H7 (cell line): Measurements from ENCODE around the gene ADGRV1. TPM values are rescaled to one million over a fixed set of nuclear protein-coding genes. Genes with fewer than 3 reads are reported as not detected.
A peak's percentile ranks its signal among the peaks of the same experiment; 100 is the strongest.
"Not testable (repeated sequence)": the region's sequence is repeated elsewhere in the genome, so short reads cannot be mapped to it uniquely, and the experiment has no call there.

Experiments
- DNase-seq: peaks from one replicate; pipeline ENCODE4 v3.0.0; 2012
- H3K27me3 ChIP-seq: 2 replicates; pipeline ENCODE4 v1.6.0; 2011; ENCODE audit warnings: mild to moderate bottlenecking, low read length; ENCODE audit not compliant: control insufficient read depth, insufficient read depth
- H3K36me3 ChIP-seq: replicated peaks from 2 replicates; pipeline ENCODE4 v1.5.1; 2011; ENCODE audit warnings: low read length; ENCODE audit not compliant: control insufficient read depth, insufficient read depth
- H3K4me3 ChIP-seq: 2 replicates; pipeline ENCODE4 v1.5.1; 2011; ENCODE audit warnings: low read depth, mild to moderate bottlenecking, control low read depth, low read length, moderate library complexity; ENCODE audit not compliant: insufficient read depth
- total RNA-seq: library from RNA; depleted of rRNA; stranded (reverse); fragments of >200 nt; shearing (Covaris generic); gene quantifications from 2 replicates; pipeline ENCODE4 v1.2.3, GENCODE V29; 2014

Gene ADGRV1
- total RNA-seq, 1 experiment from 2014 or later: 28.8 TPM

DNA sequence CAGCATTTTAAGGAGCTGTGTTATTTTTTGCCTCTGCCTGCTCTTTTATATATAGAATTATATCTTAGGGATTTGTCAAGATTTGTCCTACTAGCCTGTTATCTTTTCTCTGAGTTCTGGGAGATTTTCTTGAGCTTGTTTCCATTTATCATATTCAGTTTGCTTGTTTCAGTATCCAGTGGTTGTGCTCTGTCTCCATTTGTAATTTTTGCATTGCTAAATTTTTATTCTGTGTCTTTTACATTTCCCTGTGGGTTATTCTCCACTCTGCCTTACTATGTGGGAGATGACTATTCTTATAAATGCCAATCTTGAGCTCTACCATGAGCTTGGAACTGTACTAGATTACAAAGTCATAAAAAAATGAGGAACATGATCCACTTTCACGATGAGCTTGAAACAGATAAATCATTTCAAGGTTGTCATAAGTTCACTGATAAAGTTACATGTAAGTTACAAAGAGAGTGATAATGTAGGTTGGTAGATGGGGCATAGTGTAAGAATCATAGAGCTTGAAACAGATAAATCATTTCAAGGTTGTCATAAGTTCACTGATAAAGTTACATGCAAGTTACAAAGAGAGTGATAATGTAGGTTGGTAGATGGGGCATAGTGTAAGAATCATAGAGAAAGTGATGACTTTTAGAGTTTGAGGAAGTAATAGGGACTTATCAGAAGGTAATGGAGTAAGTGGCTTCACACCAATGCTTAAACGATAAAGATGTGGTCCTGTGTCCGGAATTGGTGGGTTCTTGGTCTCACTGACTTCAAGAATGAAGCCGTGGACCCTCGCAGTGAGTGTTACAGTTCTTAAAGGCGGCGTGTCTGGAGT lies 287.3 kb downstream of the ADGRV1 start:
- H3K4me3 ChIP-seq: no peak overlapping the region
- DNase-seq: no peak
- no peaks in the 10 kb centered on the region for H3K27me3 ChIP-seq
- H3K36me3 ChIP-seq: no peaks in the 10 kb centered on the region

DNA sequence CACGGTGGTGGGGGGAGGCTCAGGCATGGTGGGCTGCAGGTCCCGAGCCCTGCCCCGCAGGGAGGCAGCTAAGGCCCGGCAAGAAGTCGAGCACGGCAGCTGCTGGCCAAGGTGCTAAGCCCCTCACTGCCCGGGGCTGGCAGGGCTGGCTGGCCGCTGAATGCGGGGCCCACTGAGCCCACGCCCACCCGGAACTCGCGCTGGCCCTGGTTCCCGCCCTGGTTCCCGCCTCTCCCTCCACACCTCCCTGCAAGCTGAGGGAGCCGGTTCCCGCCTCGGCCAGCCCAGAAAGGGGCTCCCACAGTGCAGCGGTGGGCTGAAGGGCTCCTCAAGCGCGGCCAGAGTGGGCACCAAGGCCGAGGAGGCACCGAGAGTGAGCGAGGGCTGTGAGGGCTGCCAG lies 289.0 kb downstream of the ADGRV1 start:
- not testable (repeated sequence) for H3K27me3 ChIP-seq, DNase-seq, H3K4me3 ChIP-seq, H3K36me3 ChIP-seq

DNA sequence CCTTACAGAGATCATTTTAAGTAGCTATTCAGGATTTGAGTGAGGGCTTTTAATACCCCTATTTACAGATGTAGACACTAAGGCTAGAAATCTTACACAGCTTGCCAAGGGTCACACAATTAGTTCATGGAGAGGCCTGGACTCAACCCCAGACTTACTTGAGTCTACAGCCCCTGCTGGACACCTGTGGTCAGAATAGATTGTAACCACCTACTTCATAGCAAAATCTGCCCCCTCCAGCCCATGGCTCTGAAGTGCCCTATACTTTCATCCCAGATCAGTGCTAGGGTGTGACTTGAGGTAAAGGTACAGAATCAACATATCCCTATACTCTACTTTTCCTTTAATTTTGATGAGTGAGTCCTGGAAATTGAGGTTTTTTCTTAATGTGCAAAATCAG lies 291.3 kb downstream of the ADGRV1 start:
- Histone ChIP-seq H3K36me3 (no peaks in the 10 kb centered on the region), H3K4me3 (no peak overlapping the region), H3K27me3 (no peaks in the 10 kb centered on the region)
- DNase-seq: no peak

DNA sequence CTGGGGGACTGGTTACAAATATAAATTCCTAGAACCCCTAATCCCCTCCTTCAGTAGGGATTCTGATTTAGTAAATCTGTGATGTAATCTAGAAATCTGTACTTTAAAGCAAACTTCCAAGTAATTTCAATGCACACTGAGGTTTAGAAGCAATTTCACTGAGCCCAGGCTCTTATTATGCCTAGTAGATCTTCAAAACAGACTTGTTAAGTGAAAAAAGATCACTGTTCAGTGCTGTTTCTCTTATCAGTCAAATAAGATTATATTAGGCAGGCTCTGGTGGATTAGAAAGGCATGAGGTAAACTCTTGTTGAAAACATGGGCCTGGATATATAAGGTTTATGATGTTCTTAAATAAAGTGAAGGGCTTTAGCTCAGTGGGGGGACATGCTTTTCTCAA lies 293.9 kb downstream of the ADGRV1 start:
- no peaks in the 10 kb centered on the region for H3K36me3 ChIP-seq
- DNase-seq: no peak
- no peak overlapping the region for H3K4me3 ChIP-seq
- no peaks in the 10 kb centered on the region for H3K27me3 ChIP-seq

DNA sequence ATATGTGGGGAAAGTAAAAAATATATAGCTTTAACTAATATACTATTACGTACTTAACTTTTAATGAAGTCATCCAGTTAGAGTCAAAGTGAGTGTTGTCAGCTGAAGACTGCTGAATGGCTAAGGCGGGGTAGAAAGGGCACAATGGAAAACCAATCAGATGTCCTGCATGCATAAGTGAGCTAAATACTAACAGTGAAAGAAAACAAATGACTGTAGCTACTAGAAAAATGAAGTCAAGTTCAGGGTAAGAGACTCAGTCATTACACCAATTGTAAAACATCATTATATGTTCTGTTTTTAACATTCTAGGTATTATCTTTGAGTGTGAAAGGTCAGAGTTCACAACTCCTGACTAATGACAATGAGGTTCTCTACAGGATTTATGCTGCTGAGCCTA lies 295.2 kb downstream of the ADGRV1 start:
- Histone ChIP-seq H3K36me3 (no peaks in the 10 kb centered on the region), H3K27me3 (no peaks in the 10 kb centered on the region), H3K4me3 (no peak overlapping the region)
- no peak for DNase-seq

DNA sequence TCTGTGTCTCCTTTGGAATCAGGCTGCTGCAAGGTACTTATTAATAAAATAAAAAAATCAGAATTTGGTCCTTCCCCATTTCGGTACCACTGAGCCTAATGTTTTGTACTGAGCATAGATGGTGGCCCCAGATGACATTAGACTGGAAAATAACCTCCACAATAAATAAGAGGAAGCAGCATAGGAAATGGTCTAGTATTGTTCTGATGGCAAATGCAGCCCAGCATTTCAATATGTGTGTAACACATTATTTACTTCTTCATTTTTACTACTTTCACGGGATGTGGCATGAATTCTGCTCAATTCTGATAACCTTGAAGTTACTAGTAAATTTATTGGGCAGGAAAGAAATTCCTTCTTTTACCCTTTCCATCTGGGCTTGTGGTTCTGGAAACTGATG lies 295.6 kb downstream of the ADGRV1 start:
- DNase-seq: no peak
- H3K27me3 ChIP-seq: no peaks in the 10 kb centered on the region
- H3K4me3 ChIP-seq: no peak overlapping the region
- H3K36me3 ChIP-seq: no peaks in the 10 kb centered on the region

DNA sequence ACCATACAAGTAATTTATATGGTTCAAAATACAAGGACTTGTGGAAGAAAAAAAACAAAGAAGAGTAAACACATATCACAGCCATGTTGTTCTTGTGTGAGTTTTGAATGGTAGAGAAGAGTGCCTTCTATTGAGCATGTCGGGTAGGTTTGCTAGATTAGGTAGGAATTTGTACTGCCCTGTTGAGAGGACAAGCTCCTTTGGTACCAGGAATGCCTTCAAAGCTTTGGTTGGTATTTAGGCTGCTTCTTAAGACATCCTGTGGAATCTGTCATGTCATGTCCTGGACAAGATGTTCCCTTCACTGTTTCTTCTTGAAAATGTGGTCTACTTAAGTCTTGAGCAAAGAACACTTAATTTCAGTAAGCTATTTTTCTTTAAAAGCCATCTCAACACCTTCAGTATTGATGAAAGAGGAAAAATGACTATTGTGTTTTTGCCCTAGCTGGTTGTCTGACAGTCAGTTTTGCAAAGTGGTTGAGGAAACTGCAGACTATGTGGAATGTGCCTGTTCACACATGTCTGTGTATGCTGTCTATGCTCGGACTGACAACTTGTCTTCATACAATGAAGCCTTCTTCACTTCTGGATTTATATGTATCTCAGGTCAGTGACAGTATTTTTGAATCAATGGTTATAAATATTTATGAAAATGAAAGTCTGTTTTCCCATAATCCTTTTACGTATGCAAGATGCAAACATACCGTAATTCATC lies 296.9 kb downstream of the ADGRV1 start:
- Histone ChIP-seq H3K4me3 (no peak overlapping the region), H3K27me3 (no peaks in the 10 kb centered on the region), H3K36me3 (no peaks in the 10 kb centered on the region)
- no peak for DNase-seq

DNA sequence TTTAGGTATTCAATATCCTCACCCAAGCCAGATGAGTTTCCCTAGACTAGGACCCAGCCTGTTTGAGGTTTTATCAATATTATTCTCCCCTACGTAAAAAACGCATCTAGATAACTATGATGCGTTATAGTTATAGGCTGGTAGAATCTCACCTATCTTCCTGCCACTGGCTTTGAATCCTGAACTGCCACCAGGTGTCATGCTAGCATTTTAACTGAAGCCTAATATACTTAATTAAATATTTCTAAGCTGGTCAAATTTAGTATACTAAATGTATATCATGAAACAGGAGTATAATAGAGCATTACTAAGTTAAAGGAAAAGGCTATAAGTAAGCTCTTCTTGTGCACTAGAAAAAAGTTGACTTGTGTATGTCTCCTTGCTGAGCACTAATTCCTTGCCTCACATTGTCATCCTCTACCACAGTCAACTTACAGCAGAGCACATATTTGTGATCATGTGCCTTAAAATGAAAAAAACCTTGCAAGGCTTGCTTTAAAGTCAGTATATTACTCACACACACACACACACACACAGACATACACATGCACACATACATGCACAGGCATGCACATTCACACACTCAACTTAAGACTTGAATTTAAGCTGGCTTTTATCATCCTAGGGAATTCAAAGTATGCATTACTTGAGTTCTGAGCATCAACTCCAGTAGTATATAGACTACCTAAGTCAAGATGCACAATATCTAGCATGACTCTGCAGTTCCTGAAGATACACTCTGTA lies 303.4 kb downstream of the ADGRV1 start:
- Histone ChIP-seq H3K27me3 (no peaks in the 10 kb centered on the region), H3K4me3 (no peak overlapping the region), H3K36me3 (no peaks in the 10 kb centered on the region)
- no peak for DNase-seq

DNA sequence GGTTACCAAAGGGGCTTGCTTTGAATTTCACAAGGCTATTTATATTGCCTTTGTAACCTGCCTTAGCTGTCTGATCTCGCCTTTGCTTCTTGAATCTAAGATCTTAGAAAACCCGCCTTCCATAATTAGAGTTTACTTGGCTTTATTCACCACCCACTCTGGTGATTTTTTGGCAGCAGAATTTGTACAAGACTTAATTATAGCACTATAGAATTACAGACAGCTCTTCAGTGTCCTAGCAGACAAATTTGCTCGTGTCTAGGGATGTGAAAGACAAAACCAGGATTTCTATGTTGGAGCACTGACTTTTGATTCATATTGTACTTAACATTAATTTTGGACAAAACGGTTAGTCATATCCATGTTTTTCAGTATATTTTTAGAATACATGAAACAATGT lies 306.6 kb downstream of the ADGRV1 start:
- Histone ChIP-seq H3K27me3 (no peaks in the 10 kb centered on the region), H3K36me3 (no peaks in the 10 kb centered on the region), H3K4me3 (no peak overlapping the region)
- no peak for DNase-seq

DNA sequence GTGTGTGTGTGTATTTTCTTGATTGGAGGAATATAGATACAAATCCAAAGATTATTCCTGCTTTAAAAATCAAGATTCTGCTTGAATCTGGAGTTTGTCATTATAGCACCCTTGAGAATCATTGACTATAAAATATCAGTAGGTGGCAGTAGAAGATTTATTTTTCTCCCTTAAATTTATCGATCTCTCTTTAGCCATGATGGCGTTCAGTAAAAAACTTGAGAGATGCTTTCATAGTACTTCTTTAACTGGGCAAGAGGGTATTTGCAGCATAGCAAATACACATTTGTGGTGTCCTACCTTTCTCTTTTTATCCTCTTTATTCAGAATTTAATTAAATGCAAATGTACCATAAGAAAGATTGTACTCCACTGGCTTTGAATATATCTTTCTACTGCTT lies 307.7 kb downstream of the ADGRV1 start:
- peak; percentile 25 for DNase-seq
- Histone ChIP-seq H3K27me3 (no peaks in the 10 kb centered on the region), H3K4me3 (no peak overlapping the region)

DNA sequence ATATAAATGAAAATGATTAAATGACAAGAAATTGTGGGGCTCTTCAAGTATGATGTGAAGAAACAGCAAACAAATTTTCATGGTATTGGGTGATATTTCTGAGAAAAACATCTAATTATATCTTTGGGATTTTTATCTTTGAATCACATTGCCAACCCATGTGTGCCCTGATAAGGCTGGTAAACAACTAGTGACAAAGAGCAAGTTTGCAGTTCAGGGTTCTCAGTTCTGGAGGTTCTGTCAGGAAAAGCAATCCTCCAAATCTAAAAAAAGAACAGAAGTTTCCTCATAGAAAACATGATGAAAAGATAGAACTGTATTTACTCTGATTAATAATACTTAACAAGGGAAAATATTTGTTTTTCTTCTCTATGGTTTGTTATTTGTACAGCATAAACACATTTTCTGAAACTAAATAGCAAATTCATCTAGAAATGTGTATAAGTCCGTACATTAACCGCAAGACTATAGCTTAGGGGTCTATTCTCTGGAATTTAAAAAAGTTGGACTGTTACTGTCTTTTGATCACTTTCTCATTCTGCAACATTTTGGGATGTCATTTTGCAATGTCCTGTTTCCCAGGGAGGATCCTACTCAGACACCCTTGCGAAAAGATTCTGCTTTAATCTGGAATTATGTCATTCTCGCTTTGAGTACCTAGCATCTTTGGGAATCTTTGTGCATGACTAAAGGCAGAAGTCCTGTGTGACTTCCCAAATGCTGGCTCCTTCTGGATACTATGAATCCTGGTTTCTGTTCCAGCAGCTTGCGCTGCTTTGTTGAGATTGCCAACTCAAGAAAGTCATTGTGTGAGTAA lies 308.5 kb downstream of the ADGRV1 start:
- H3K4me3 ChIP-seq: no peak overlapping the region
- no peak for DNase-seq
- no peaks in the 10 kb centered on the region for H3K36me3 ChIP-seq
- H3K27me3 ChIP-seq: no peaks in the 10 kb centered on the region

More for the DNA sequence above, 307.7 kb downstream of the ADGRV1 start:
- no peaks in the 10 kb centered on the region for H3K36me3 ChIP-seq

DNA sequence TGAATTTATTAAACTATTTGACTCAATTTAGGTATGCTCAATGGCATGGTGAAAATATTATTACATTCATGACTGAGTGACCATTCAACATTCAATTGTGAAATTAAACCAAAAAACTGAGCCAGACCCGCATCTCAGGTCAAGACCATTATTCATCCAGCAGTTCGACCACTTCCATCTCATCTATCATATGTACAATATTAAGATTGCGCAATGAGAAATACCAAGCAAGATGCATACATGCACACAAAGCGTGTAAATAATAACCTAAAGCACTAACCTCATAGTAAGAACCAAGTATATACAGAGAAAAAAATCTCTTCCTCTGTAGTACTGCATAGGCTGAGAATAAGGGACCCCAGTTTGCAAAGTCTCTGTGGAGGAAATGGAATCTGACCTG lies 310.2 kb downstream of the ADGRV1 start:
- no peaks in the 10 kb centered on the region for H3K27me3 ChIP-seq
- no peak overlapping the region for H3K4me3 ChIP-seq
- DNase-seq: no peak
- H3K36me3 ChIP-seq: no peaks in the 10 kb centered on the region

DNA sequence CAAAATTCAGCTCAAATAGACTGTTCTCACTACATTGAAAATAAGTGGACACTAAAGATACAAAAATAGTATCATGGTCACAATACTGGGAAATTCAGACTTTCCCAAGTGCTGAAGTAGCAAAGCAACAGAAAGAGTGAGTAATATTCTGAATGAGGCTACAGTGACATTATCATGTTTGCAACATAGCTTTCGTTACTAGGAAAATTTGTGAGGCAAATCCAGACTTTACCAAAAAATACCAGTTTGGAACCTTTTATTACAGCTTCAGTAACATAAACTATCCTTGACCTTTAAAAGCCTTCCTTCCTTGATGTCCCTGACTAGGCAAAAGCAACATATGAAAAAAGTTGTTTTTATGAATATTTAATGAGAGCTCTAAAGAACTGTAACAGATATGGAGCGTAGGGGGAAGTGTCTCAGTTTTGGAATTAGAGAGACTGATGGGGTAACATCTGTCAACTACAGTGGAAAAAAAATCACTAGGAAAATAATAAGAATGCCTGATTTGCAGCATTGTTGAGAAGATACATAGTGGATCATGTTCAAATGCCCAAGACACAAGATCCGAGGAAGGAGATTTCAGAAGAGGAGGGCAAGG lies 312.9 kb downstream of the ADGRV1 start:
- DNase-seq: no peak
- no peaks in the 10 kb centered on the region for H3K36me3 ChIP-seq
- no peaks in the 10 kb centered on the region for H3K27me3 ChIP-seq
- H3K4me3 ChIP-seq: no peak overlapping the region

DNA sequence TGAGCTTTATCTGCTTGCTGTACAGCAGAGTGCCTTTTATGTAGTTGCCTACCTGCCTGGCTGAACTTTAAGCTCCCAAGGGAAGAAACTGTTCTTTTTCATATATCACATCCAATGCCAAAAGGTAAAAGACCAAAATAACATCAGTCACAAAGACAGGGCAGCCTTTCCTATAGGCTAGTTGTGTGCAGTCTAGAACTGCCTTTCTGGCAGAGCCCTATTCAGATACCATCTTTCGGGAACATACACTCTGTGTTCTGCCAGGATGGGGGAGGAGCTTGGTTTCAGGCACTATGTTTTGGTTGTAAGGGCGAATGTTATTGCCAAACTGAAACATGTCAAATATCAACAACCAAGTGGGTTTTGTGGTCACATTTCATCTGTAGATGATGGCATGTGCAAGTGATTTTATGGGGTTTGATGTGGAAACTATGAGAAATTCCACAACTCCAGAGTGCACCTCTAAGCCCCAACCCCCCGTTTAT lies 314.5 kb downstream of the ADGRV1 start:
- Histone ChIP-seq H3K4me3 (no peak overlapping the region), H3K27me3 (no peaks in the 10 kb centered on the region), H3K36me3 (no peaks in the 10 kb centered on the region)
- no peak for DNase-seq
